MCF 10A (cell line): Measurements from ENCODE around the gene PUS10. TPM values are rescaled to one million over a fixed set of nuclear protein-coding genes. Genes with fewer than 3 reads are reported as not detected.

Source experiments
- BruUV-seq: library from RNA; stranded (reverse); fragments of 400-500 nt; replicated peaks from 2 replicates; lab custom pipeline; 2021; lab: Mats Ljungman, UMichigan
- CTCF ChIA-PET: fragments of 300-600 bp; sonication (Branson Sonifier 250); formaldehyde crosslinking; extraction: SDS; loops from one replicate; lab custom pipeline; 2021; ENCODE audit warnings: antibody characterized with exemption, inconsistent platforms; lab: Yijun Ruan, JAX
- POLR2A ChIA-PET: fragments of 300-600, 350-650 bp; sonication (Branson Sonifier 250); formaldehyde crosslinking; extraction: SDS; loops from one replicate; lab custom pipeline; 2020; ENCODE audit warnings: antibody characterized with exemption, inconsistent platforms; lab: Yijun Ruan, JAX
- DNase-seq: peaks from one replicate; pipeline ENCODE4 v3.0.0-alpha.2; 2018; ENCODE audit not compliant: unreplicated experiment
- H3K27ac Mint-ChIP-seq: one replicate; pipeline ENCODE4 v1.8.0; 2022; ENCODE audit warnings: mild to moderate bottlenecking, low read depth, mixed read lengths; ENCODE audit not compliant: unreplicated experiment
- H3K27me3 Mint-ChIP-seq: one replicate; pipeline ENCODE4 v1.8.0; 2022; ENCODE audit warnings: mixed read lengths; ENCODE audit not compliant: insufficient read depth, unreplicated experiment
- H3K36me3 Mint-ChIP-seq: one replicate; pipeline ENCODE4 v1.8.0; 2022; ENCODE audit warnings: mild to moderate bottlenecking, moderate library complexity, mixed read lengths; ENCODE audit not compliant: insufficient read depth, unreplicated experiment
- H3K4me1 Mint-ChIP-seq: one replicate; pipeline ENCODE4 v1.8.0; 2022; ENCODE audit warnings: mixed read lengths; ENCODE audit not compliant: insufficient read depth, unreplicated experiment
- H3K4me3 Mint-ChIP-seq: one replicate; pipeline ENCODE4 v1.8.0; 2022; ENCODE audit warnings: mild to moderate bottlenecking, moderate library complexity, mixed read lengths; ENCODE audit not compliant: unreplicated experiment
- H3K9me3 Mint-ChIP-seq: one replicate; pipeline ENCODE4 v1.8.0; 2022; ENCODE audit warnings: mixed read lengths; ENCODE audit not compliant: unreplicated experiment
- CTCF ChIP-seq: fragments of 200-600 bp; IDR thresholded peaks from one replicate; pipeline ENCODE4 v1.8.0; 2022; ENCODE audit warnings: antibody characterized with exemption, mild to moderate bottlenecking; ENCODE audit not compliant: unreplicated experiment
- intact Hi-C: fragments of 100-400 bp; cut with micrococcal nuclease; formaldehyde crosslinking; loops from 2 replicates; pipeline ENCODE4 v1.14.1; 2022
- total RNA-seq: library from RNA; stranded (reverse); gene quantifications from 2 replicates; pipeline ENCODE4 v1.2.3, GENCODE V29; 2022

Gene PUS10
- total RNA-seq, 1 experiment from 2014 or later, result 5.0 TPM

GRCh38 chr2:61023670-61024069 is 5.6 kb upstream of the PUS10 start:
- Mint-ChIP-seq H3K27me3 (no peaks in the 10 kb centered on the region), H3K4me1 (peaks cover 6% of the 10 kb centered on the region), H3K27ac (peak overlapping the region; percentile 47), H3K9me3 (no peaks in the 10 kb centered on the region), H3K36me3 (peaks cover 45% of the 10 kb centered on the region), H3K4me3 (no peak overlapping the region)
- no peak for DNase-seq
- no TSS peak for BruUV-seq
- POLR2A ChIA-PET, result no interaction called here
- TF ChIP-seq CTCF, result no peak
- CTCF ChIA-PET, result interaction anchor here (0.7 to 1.6 kb wide), 3 partner anchors 12 to 353 kb away, joined by 3 to 8 read pairs (median 4); no protein-coding TSS in a partner anchor
- intact Hi-C loops, result no loop called here

GRCh38 chr2:61021228-61021660 is 3.2 kb upstream of the PUS10 start:
- intact Hi-C loops, result no loop called here
- DNase-seq, result no peak
- ChIA-PET POLR2A (interaction anchor here (1.0 to 1.8 kb wide), 3 partner anchors 11 to 156 kb away, joined by 3 to 5 read pairs (median 4); no protein-coding TSS in a partner anchor), CTCF (no interaction called here)
- H3K9me3 Mint-ChIP-seq, result no peaks in the 10 kb centered on the region
- no peaks in the 10 kb centered on the region for H3K27me3 Mint-ChIP-seq
- H3K4me1 Mint-ChIP-seq, result peaks cover 6% of the 10 kb centered on the region
- no peak overlapping the region for H3K4me3 Mint-ChIP-seq
- BruUV-seq, result no TSS peak
- H3K27ac Mint-ChIP-seq, result no peak overlapping the region
- TF ChIP-seq CTCF, result no peak
- peaks cover 29% of the 10 kb centered on the region for H3K36me3 Mint-ChIP-seq

GRCh38 chr2:61018798-61019197 is 743 bp upstream of the PUS10 start:
- no peaks in the 10 kb centered on the region for H3K9me3 Mint-ChIP-seq
- TF ChIP-seq CTCF, result no peak
- peaks cover 8% of the 10 kb centered on the region for H3K4me1 Mint-ChIP-seq
- no TSS peak for BruUV-seq
- POLR2A ChIA-PET, result interaction anchor here (4.6 kb wide), 1 partner anchor 48 kb away, joined by 27 read pairs; the partner anchor contains the start of gene SANBR
- intact Hi-C loops, result no loop called here
- DNase-seq, result no peak
- peaks cover 21% of the 10 kb centered on the region for H3K36me3 Mint-ChIP-seq
- H3K27me3 Mint-ChIP-seq, result no peaks in the 10 kb centered on the region
- CTCF ChIA-PET, result no interaction called here
- H3K4me3 Mint-ChIP-seq, result peak overlapping the region; percentile 91
- peak overlapping the region; percentile 97 for H3K27ac Mint-ChIP-seq

GRCh38 chr2:61018318-61018755 is 282 bp upstream of the PUS10 start:
- ChIA-PET POLR2A (interaction anchor here (0.6 to 4.6 kb wide), 18 partner anchors 10 to 519 kb away, joined by 3 to 135 read pairs (median 16); partner anchors contain the start of genes REL and SANBR), CTCF (interaction anchor here (0.6 kb wide), 1 partner anchor 235 kb away, joined by 3 read pairs; no protein-coding TSS in a partner anchor)
- no peak for DNase-seq
- peaks cover 6% of the 10 kb centered on the region for H3K4me1 Mint-ChIP-seq
- H3K27ac Mint-ChIP-seq, result peak overlapping the region; percentile 97
- intact Hi-C loops, result no loop called here
- peaks cover 16% of the 10 kb centered on the region for H3K36me3 Mint-ChIP-seq
- no peaks in the 10 kb centered on the region for H3K27me3 Mint-ChIP-seq
- H3K4me3 Mint-ChIP-seq, result peak overlapping the region; percentile 91
- BruUV-seq, result TSS peak; percentile 51
- no peaks in the 10 kb centered on the region for H3K9me3 Mint-ChIP-seq
- no peak for TF ChIP-seq CTCF
